MCF 10A (cell line): Measurements from ENCODE around the gene PTGR2. TPM values are rescaled to one million over a fixed set of nuclear protein-coding genes. Genes with fewer than 3 reads are reported as not detected.
A peak's percentile ranks its signal among the peaks of the same experiment; 100 is the strongest.

Source experiments
- BruUV-seq: library from RNA; stranded (reverse); fragments of 400-500 nt; replicated peaks from 2 replicates; lab custom pipeline; 2021; lab: Mats Ljungman, UMichigan
- CTCF ChIA-PET: fragments of 300-600 bp; sonication (Branson Sonifier 250); formaldehyde crosslinking; extraction: SDS; loops from one replicate; lab custom pipeline; 2021; ENCODE audit warnings: antibody characterized with exemption, inconsistent platforms; lab: Yijun Ruan, JAX
- POLR2A ChIA-PET: fragments of 300-600, 350-650 bp; sonication (Branson Sonifier 250); formaldehyde crosslinking; extraction: SDS; loops from one replicate; lab custom pipeline; 2020; ENCODE audit warnings: antibody characterized with exemption, inconsistent platforms; lab: Yijun Ruan, JAX
- DNase-seq: peaks from one replicate; pipeline ENCODE4 v3.0.0-alpha.2; 2018; ENCODE audit not compliant: unreplicated experiment
- H3K27ac Mint-ChIP-seq: one replicate; pipeline ENCODE4 v1.8.0; 2022; ENCODE audit warnings: mild to moderate bottlenecking, low read depth, mixed read lengths; ENCODE audit not compliant: unreplicated experiment
- H3K27me3 Mint-ChIP-seq: one replicate; pipeline ENCODE4 v1.8.0; 2022; ENCODE audit warnings: mixed read lengths; ENCODE audit not compliant: insufficient read depth, unreplicated experiment
- H3K36me3 Mint-ChIP-seq: one replicate; pipeline ENCODE4 v1.8.0; 2022; ENCODE audit warnings: mild to moderate bottlenecking, moderate library complexity, mixed read lengths; ENCODE audit not compliant: insufficient read depth, unreplicated experiment
- H3K4me1 Mint-ChIP-seq: one replicate; pipeline ENCODE4 v1.8.0; 2022; ENCODE audit warnings: mixed read lengths; ENCODE audit not compliant: insufficient read depth, unreplicated experiment
- H3K4me3 Mint-ChIP-seq: one replicate; pipeline ENCODE4 v1.8.0; 2022; ENCODE audit warnings: mild to moderate bottlenecking, moderate library complexity, mixed read lengths; ENCODE audit not compliant: unreplicated experiment
- H3K9me3 Mint-ChIP-seq: one replicate; pipeline ENCODE4 v1.8.0; 2022; ENCODE audit warnings: mixed read lengths; ENCODE audit not compliant: unreplicated experiment
- CTCF ChIP-seq: fragments of 200-600 bp; IDR thresholded peaks from one replicate; pipeline ENCODE4 v1.8.0; 2022; ENCODE audit warnings: antibody characterized with exemption, mild to moderate bottlenecking; ENCODE audit not compliant: unreplicated experiment
- intact Hi-C: fragments of 100-400 bp; cut with micrococcal nuclease; formaldehyde crosslinking; loops from 2 replicates; pipeline ENCODE4 v1.14.1; 2022
- total RNA-seq: library from RNA; stranded (reverse); gene quantifications from 2 replicates; pipeline ENCODE4 v1.2.3, GENCODE V29; 2022

The PTGR2 gene
- total RNA-seq, 1 experiment from 2014 or later: 9.2 TPM

GRCh38 chr14:73879027-73879426 is 27.4 kb downstream of the PTGR2 start:
- no peak for TF ChIP-seq CTCF
- DNase-seq: peak; percentile 19

GRCh38 chr14:73884438-73885190 is 33.0 kb downstream of the PTGR2 start:
- no TSS peak for BruUV-seq
- ChIA-PET CTCF (interaction anchor here (0.6 to 0.7 kb wide), 2 partner anchors 11 to 23 kb away, joined by 3 read pairs; no protein-coding TSS in a partner anchor), POLR2A (interaction anchor here (0.6 to 4.2 kb wide), 4 partner anchors 20 to 134 kb away, joined by 3 to 24 read pairs (median 9); partner anchors contain the start of genes BBOF1, ENTPD5 and PTGR2)
- H3K9me3 Mint-ChIP-seq: no peaks in the 10 kb centered on the region
- H3K27me3 Mint-ChIP-seq: no peaks in the 10 kb centered on the region
- H3K4me3 Mint-ChIP-seq: peak overlapping the region; percentile 11
- intact Hi-C loops: loop anchor here (5.0 kb wide), 2 partner anchors 142 to 162 kb away; no protein-coding TSS in a partner anchor
- H3K36me3 Mint-ChIP-seq: peaks cover 21% of the 10 kb centered on the region
- no peak for TF ChIP-seq CTCF
- no peak for DNase-seq
- peaks cover 25% of the 10 kb centered on the region for H3K4me1 Mint-ChIP-seq
- peak overlapping the region; percentile 61 for H3K27ac Mint-ChIP-seq

More at GRCh38 chr14:73879027-73879426, 27.4 kb downstream of the PTGR2 start:
- no peak overlapping the region for H3K27ac Mint-ChIP-seq
- ChIA-PET POLR2A (interaction anchor here (0.6 to 1.2 kb wide), 6 partner anchors 9 to 155 kb away, joined by 3 read pairs; no protein-coding TSS in a partner anchor), CTCF (interaction anchor here (0.7 kb wide), 1 partner anchor 36 kb away, joined by 3 read pairs; no protein-coding TSS in a partner anchor)
- H3K4me3 Mint-ChIP-seq: no peak overlapping the region
- H3K27me3 Mint-ChIP-seq: no peaks in the 10 kb centered on the region
- intact Hi-C loops: no loop called here
- no peaks in the 10 kb centered on the region for H3K4me1 Mint-ChIP-seq
- no TSS peak for BruUV-seq
- no peaks in the 10 kb centered on the region for H3K9me3 Mint-ChIP-seq
- H3K36me3 Mint-ChIP-seq: peaks cover 40% of the 10 kb centered on the region

GRCh38 chr14:73886449-73887317 is 35.1 kb downstream of the PTGR2 start, which contains the start of gene ZNF410:
ZNF410 (plus strand) TSS chr14:73886859; CDS start chr14:73892176, 5,317 bp downstream.
- H3K27ac Mint-ChIP-seq: peak within 1 kb of the TSS; percentile 93
- ChIA-PET POLR2A (interaction anchor here (0.6 to 6.0 kb wide), 46 partner anchors 9 to 1697 kb away, joined by 3 to 95 read pairs (median 5); partner anchors contain the start of genes ACOT2, ALDH6A1, BBOF1 and DNAL1), CTCF (interaction anchor here (0.6 to 0.9 kb wide), 4 partner anchors 13 to 168 kb away, joined by 3 read pairs; partner anchors contain the start of gene PTGR2)
- no peaks in the 10 kb centered on the region for H3K27me3 Mint-ChIP-seq
- peaks cover 40% of the 10 kb centered on the region for H3K36me3 Mint-ChIP-seq
- peaks cover 30% of the 10 kb centered on the region for H3K4me1 Mint-ChIP-seq
- DNase-seq: peak; percentile 97
- TF ChIP-seq CTCF: no peak
- intact Hi-C loops: loop anchor here (1.0 to 5.0 kb wide), 3 partner anchors 34 to 164 kb away; no protein-coding TSS in a partner anchor
- H3K9me3 Mint-ChIP-seq: no peaks in the 10 kb centered on the region
- H3K4me3 Mint-ChIP-seq: peak within 1 kb of the TSS; percentile 82
- BruUV-seq: no TSS peak
